Neutrophil (primary cell): ENCODE measurements around the gene TBC1D4.

Source experiments
- H3K27ac ChIP-seq: fragments of 200-600 bp; sonication (generic); 2 replicates; pipeline ENCODE4 v1.5.1; 2016; ENCODE audit warnings: mild to moderate bottlenecking, moderate library complexity
- H3K27me3 ChIP-seq: fragments of 200-600 bp; sonication (generic); 2 replicates; pipeline ENCODE4 v1.6.0; 2016; ENCODE audit warnings: mild to moderate bottlenecking
- H3K36me3 ChIP-seq: fragments of 200-600 bp; sonication (generic); 2 replicates; pipeline ENCODE4 v1.5.1; 2017
- H3K4me1 ChIP-seq, 2 experiments: fragments of 200-600 bp in 1 of 2; sonication (generic) in 1 of 2; 1 replicate in 1 of 2; 2 replicates in 1 of 2; pipeline versions ENCODE4 v1.5.1 to v1.6.1; 2013 to 2016; ENCODE audit warnings: low read depth in 1 of 2, low read length in 1 of 2, mild to moderate bottlenecking in 1 of 2, moderate library complexity in 1 of 2; ENCODE audit not compliant: control insufficient read depth in 1 of 2, insufficient read depth in 1 of 2
- H3K4me3 ChIP-seq, 2 experiments: fragments of 200-600 bp in 1 of 2; sonication (generic) in 1 of 2; 1 replicate in 1 of 2; 2 replicates in 1 of 2; pipeline ENCODE4 v1.5.1; 2013 to 2016; ENCODE audit warnings: low read depth in 1 of 2, low read length in 1 of 2, mild to moderate bottlenecking in 1 of 2, moderate library complexity in 1 of 2
- H3K9me3 ChIP-seq: fragments of 200-600 bp; sonication (generic); 2 replicates; pipeline ENCODE4 v1.5.1; 2016
- TF ChIP-seq, protein P1 (sequence below): fragments of 200-600 bp; sonication (generic); IDR thresholded peaks from 2 replicates; pipeline ENCODE4 v1.5.1; 2016; ENCODE audit warnings: antibody characterized with exemption

Gene TBC1D4

DNA sequence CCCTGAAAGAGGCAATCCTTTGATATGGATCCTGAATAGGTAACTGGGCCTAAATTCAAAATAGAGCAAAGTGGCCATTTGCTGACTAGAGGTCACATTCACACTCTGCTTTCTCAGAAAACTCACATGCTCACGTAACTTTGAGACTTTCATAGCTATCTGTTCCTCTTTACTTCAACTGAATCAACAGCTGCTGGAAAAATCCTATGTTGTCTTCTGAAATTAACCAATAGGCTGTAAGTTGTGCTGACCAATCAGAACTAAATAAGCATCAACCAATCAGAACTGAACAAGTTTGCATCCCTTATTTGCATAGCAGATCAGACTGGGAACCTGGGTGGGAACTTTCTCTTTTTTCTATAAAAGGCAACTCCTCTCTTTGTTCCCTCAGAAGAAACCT is 24.0 kb upstream of the TBC1D4 start:
- peak overlapping the region; percentile 24 for H3K27ac ChIP-seq
- H3K9me3 ChIP-seq = no peaks in the 10 kb centered on the region
- H3K36me3 ChIP-seq = no peaks in the 10 kb centered on the region
- peaks cover 38 to 44% of the 10 kb centered on the region in 2 experiments for H3K4me1 ChIP-seq
- H3K27me3 ChIP-seq = no peaks in the 10 kb centered on the region
- TF ChIP-seq, protein P1, sequence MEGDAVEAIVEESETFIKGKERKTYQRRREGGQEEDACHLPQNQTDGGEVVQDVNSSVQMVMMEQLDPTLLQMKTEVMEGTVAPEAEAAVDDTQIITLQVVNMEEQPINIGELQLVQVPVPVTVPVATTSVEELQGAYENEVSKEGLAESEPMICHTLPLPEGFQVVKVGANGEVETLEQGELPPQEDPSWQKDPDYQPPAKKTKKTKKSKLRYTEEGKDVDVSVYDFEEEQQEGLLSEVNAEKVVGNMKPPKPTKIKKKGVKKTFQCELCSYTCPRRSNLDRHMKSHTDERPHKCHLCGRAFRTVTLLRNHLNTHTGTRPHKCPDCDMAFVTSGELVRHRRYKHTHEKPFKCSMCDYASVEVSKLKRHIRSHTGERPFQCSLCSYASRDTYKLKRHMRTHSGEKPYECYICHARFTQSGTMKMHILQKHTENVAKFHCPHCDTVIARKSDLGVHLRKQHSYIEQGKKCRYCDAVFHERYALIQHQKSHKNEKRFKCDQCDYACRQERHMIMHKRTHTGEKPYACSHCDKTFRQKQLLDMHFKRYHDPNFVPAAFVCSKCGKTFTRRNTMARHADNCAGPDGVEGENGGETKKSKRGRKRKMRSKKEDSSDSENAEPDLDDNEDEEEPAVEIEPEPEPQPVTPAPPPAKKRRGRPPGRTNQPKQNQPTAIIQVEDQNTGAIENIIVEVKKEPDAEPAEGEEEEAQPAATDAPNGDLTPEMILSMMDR = no peak
- no peak overlapping the region for H3K4me3 ChIP-seq

DNA sequence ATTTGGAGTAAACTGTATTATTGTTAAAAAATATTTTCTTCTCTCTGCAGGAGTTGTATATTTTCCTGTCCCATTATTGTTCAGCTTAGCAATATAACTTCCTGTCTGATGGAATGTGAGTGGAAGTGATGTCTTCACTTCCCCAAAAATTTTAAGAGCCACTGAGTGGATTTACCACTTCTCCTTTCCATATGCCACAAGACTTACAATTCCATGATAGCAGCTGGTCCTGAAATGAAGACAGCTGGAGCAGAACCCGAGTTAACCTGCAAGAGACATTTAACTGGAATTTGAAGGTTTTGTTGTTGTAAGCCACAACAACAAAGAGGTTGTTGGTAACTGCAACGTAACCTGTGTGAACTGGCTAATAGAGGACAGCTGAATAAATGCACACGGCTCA is 23.4 kb upstream of the TBC1D4 start:
- peaks cover 38 to 44% of the 10 kb centered on the region in 2 experiments for H3K4me1 ChIP-seq
- H3K27me3 ChIP-seq = no peaks in the 10 kb centered on the region
- no peaks in the 10 kb centered on the region for H3K9me3 ChIP-seq
- no peak overlapping the region for H3K4me3 ChIP-seq
- H3K27ac ChIP-seq = peak overlapping the region; percentile 24
- H3K36me3 ChIP-seq = no peaks in the 10 kb centered on the region
- TF ChIP-seq, protein P1 = no peak

DNA sequence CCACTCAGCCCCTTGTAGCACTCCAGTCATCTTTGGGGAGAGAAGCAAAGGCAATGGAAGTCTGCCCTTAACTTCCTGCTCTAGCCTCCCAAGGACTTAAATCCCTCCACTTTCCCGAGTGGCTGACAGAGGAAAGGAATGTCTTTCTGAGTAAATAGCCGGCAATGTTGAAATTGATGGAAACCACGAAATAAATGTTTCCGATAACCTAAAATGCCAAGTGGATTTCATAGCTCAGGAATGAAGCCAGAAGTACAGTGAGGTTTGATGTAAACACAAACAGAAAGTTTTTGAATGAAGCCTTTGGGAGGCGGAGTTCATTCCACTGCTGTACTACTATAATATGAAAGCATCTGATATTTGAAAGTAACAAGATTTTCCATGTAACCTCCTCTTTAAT is 14.0 kb upstream of the TBC1D4 start:
- Histone ChIP-seq H3K9me3 (no peaks in the 10 kb centered on the region), H3K36me3 (no peaks in the 10 kb centered on the region), H3K27ac (no peak overlapping the region), H3K4me1 (no peaks in the 10 kb centered on the region), H3K27me3 (no peaks in the 10 kb centered on the region), H3K4me3 (no peak overlapping the region)
- TF ChIP-seq, protein P1 = no peak

DNA sequence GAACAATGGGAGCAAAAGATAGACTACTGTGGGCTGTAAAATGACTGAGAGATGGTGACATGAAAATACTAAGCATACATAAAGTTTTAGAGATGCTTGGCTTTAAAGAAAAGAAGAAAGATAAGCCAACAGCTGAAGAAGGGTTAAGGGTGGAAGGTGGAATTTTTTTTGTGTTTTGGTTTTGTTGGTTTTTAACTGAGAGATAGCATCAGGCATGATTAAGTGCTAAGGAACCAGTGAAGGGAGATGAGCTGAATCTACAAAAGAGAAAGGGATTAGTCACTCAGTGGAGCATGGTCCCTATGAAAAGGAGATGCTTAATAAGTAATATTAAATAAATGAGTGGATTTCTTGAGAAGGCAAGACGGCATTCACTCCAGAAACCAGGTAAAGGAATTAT is 12.5 kb upstream of the TBC1D4 start:
- Histone ChIP-seq H3K4me1 (peaks cover 0 to 5% of the 10 kb centered on the region in 2 experiments), H3K36me3 (no peaks in the 10 kb centered on the region), H3K27ac (no peak overlapping the region), H3K4me3 (no peak overlapping the region), H3K9me3 (no peaks in the 10 kb centered on the region), H3K27me3 (no peaks in the 10 kb centered on the region)
- TF ChIP-seq, protein P1 = no peak

DNA sequence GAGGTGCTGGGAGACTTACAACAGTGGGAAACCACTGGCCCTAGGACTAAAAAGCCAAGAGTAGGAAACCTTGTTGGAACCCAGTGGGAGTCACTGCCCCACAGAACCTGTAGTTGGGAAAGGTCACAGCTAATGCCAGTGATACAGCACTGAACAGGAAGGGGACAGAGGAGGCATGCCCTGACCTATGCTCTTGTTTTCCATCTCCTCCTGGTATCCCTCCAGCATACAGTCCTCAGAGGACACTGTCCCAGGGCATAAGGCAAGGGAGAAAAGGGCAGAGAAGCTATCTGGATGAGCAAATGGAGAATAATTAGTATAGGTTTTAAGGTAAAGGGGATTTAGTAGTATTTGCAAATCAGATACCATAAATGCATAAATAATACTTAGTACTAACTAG is 11.2 kb upstream of the TBC1D4 start:
- H3K27me3 ChIP-seq = no peaks in the 10 kb centered on the region
- no peak overlapping the region for H3K4me3 ChIP-seq
- peaks cover 0 to 5% of the 10 kb centered on the region in 2 experiments for H3K4me1 ChIP-seq
- TF ChIP-seq, protein P1 = no peak
- no peak overlapping the region for H3K27ac ChIP-seq
- H3K9me3 ChIP-seq = no peaks in the 10 kb centered on the region
- no peaks in the 10 kb centered on the region for H3K36me3 ChIP-seq

DNA sequence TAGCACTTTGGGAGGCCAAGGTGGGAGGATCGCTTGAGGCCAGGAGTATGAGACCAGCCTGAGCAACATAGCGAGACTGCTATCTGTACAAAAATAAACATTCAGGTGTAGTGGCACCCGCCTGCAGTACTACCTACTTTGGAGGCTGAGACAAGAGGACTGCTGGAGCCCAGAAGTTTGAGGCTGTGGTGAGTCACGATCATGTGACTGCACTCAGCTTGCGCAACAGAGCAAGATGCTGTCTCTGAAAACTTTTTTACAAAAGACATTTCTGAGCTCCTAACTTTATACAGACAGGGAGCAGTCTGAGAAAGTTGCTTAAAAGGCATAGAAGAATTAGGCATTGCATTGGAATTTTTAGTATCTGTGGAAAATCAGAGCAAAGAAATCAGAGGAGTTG is 10.4 kb upstream of the TBC1D4 start:
- TF ChIP-seq, protein P1 = no peak
- no peak overlapping the region for H3K4me3 ChIP-seq
- H3K4me1 ChIP-seq = peaks cover 0 to 5% of the 10 kb centered on the region in 2 experiments
- H3K36me3 ChIP-seq = no peaks in the 10 kb centered on the region
- no peak overlapping the region for H3K27ac ChIP-seq
- no peaks in the 10 kb centered on the region for H3K9me3 ChIP-seq
- H3K27me3 ChIP-seq = no peaks in the 10 kb centered on the region
